Inferior parietal cortex (tissue), 1 donor: ENCODE data around the gene NSFL1C.

Experiments used
- DNase-seq: peaks from one replicate; pipeline ENCODE4 v3.0.0-alpha.2; 2016; ENCODE audit errors: extremely low spot score

The NSFL1C gene

GRCh38 chr20:1460275-1460674, 6.4 kb downstream of the NSFL1C start:
- no peak for DNase-seq

GRCh38 chr20:1457992-1458391, 8.7 kb downstream of the NSFL1C start:
- no peak for DNase-seq

GRCh38 chr20:1456300-1456699, 10.3 kb downstream of the NSFL1C start:
- no peak for DNase-seq

- DNase-seq = no peak
Measured at GRCh38 chr20:1450926-1451491, 15.6 kb downstream of the NSFL1C start.

GRCh38 chr20:1449370-1449769, 17.3 kb downstream of the NSFL1C start:
- DNase-seq = no peak

- DNase-seq = no peak
Measured at GRCh38 chr20:1448081-1448620, 18.5 kb downstream of the NSFL1C start.

- no peak for DNase-seq
Measured at GRCh38 chr20:1446536-1446935, 20.1 kb downstream of the NSFL1C start.

GRCh38 chr20:1443085-1443484, 23.6 kb downstream of the NSFL1C start:
- DNase-seq = no peak

GRCh38 chr20:1442304-1442703, 24.3 kb downstream of the NSFL1C start:
- no peak for DNase-seq

- DNase-seq = no peak
Measured at GRCh38 chr20:1441133-1441532, 25.5 kb downstream of the NSFL1C start.

GRCh38 chr20:1440024-1440423, 26.6 kb downstream of the NSFL1C start:
- no peak for DNase-seq

- DNase-seq = no peak
Measured at GRCh38 chr20:1438361-1438760, 28.3 kb downstream of the NSFL1C start.

- peak; percentile 77 for DNase-seq
Measured at GRCh38 chr20:1437235-1437904, 29.3 kb downstream of the NSFL1C start.

- DNase-seq = no peak
Measured at GRCh38 chr20:1436263-1436662, 30.4 kb downstream of the NSFL1C start.

- no peak for DNase-seq
Measured at GRCh38 chr20:1435337-1435699, 31.3 kb downstream of the NSFL1C start.

- peak; percentile 19 for DNase-seq
Measured at GRCh38 chr20:1434571-1435336, 31.9 kb downstream of the NSFL1C start.

GRCh38 chr20:1431158-1431557, 35.5 kb downstream of the NSFL1C start:
- DNase-seq = no peak

- DNase-seq = no peak
Measured at GRCh38 chr20:1430004-1430451, 36.6 kb downstream of the NSFL1C start.

- no peak for DNase-seq
Measured at GRCh38 chr20:1429143-1429728, 37.4 kb downstream of the NSFL1C start.

- DNase-seq = no peak
Measured at GRCh38 chr20:1427457-1428054, 39.1 kb downstream of the NSFL1C start.

GRCh38 chr20:1426231-1426849, 40.3 kb downstream of the NSFL1C start:
- no peak for DNase-seq

GRCh38 chr20:1424336-1424735, 42.3 kb downstream of the NSFL1C start:
- no peak for DNase-seq
